GM21717 (cell line): Measurements from ENCODE around the gene ZNF770.
"Not testable (repeated sequence)": the region's sequence is repeated elsewhere in the genome, so short reads cannot be mapped to it uniquely, and the experiment has no call there.

Experiments
- ATAC-seq: cut with Tn5 transposase; IDR thresholded peaks from one replicate; pipeline ENCODE4 v1.9.1; 2021; ENCODE audit warnings: mild to moderate bottlenecking, moderate library complexity; ENCODE audit not compliant: unreplicated experiment

ZNF770 gene

GRCh38 chr15:34984889-34985630, 3.0 kb downstream of the ZNF770 start:
- no peak for ATAC-seq

DNA sequence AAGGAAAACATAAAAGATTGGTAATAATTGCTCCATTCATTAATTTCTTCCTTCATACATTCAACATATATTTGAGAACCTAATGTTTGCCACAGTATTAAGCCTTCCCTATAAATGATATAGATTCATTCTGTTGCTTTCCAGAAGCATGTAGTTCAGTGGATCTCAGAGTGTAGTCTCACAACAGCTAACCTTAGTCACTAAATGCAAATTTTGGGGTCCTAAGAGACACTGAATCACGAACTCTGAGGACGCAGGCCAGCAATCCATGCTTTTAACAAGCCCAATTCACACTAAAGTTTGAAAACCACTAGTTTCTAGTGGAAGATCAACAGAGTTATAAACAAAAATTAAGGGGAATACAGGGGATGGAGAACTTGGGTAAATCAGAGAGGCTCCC, 11.3 kb downstream of the ZNF770 start:
- ATAC-seq, result no peak

DNA sequence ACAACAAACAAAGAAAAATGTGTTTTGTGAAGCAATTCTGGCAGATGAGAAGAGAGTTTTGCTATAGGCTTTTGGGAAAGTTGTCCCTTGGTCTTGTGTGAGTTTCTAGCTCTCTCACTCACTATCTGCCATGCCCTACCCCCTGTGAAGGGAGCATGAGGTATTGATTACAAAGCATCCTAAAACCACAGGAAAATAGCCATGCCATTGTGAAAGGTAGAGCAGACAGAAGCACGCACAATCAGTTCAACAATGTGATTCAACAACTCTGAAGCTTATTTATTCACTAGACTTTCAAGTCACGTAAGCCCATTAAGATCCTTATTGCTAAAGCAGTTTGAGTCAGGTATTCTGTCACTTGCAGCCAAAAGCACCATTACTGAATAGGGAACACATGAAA, 12.0 kb downstream of the ZNF770 start:
- ATAC-seq, result no peak

GRCh38 chr15:34973512-34973911, 14.6 kb downstream of the ZNF770 start:
- ATAC-seq, result no peak

- not testable (repeated sequence) for ATAC-seq
Measured at GRCh38 chr15:34970098-34970643, 17.9 kb downstream of the ZNF770 start.

GRCh38 chr15:34969340-34970097, 18.6 kb downstream of the ZNF770 start, which contains the start of gene AQR:
Gene AQR (minus strand): TSS chr15:34969742. CDS start chr15:34969613, 129 bp downstream.
- peak; percentile 99 for ATAC-seq

DNA sequence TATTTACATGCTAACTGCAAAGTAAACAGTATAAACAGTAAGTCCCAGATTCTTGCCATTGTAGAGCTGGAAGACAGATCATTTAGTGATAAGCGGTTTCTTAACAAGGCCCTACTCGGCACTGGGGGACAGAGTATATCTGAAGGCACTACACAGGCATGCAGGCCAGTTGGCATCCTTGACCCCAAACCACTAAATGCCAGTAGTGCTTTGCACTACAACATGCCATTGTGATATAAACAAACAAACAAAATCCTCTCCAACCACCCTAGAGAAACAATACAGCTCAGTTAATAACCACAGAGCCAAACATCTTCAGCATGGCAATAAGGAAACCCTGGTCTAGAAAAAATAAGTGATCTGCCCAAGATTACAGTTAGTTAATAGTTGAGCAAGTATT, 23.8 kb downstream of the ZNF770 start:
- no peak for ATAC-seq

GRCh38 chr15:34953851-34954250, 34.2 kb downstream of the ZNF770 start:
- no peak for ATAC-seq

DNA sequence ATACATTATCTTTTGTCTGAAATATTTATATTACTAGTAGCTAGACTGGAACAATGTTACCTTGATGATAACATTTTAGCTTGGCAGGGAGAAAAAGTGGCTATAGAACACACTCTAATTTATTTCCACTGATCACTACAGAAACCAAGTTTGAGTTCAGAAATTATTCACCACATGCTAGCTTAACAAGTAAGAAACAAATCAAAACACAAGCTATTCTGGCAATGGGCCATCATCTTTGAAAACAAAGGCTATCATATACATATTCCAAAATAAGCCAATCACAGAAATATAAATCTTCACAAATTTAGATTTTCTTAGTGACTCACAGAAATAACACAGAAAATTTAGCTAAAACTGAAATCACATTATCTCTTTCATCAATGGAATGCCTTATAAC, 35.6 kb downstream of the ZNF770 start:
- no peak for ATAC-seq

DNA sequence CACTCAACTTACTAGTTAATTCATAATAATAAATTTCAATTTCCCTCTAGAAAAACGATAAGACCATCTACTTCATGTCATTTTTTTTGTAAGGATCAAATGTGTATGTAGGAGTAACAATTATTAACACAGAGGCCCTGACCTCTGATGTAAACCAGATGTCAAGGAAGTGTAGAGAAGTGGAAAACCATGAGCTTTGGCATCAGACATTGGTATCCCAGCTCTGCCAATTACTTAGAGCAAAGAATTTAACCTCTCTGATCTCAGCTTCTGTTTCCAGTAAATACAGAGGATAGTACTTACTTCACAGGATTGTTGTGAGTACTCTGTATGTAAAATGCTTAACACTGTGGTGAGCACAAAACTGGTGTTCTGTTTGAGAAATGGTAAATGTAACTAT, 36.1 kb downstream of the ZNF770 start:
- no peak for ATAC-seq

GRCh38 chr15:34944936-34945335, 43.2 kb downstream of the ZNF770 start:
- no peak for ATAC-seq

- no peak for ATAC-seq
Measured at GRCh38 chr15:34943711-34944110, 44.4 kb downstream of the ZNF770 start.

DNA sequence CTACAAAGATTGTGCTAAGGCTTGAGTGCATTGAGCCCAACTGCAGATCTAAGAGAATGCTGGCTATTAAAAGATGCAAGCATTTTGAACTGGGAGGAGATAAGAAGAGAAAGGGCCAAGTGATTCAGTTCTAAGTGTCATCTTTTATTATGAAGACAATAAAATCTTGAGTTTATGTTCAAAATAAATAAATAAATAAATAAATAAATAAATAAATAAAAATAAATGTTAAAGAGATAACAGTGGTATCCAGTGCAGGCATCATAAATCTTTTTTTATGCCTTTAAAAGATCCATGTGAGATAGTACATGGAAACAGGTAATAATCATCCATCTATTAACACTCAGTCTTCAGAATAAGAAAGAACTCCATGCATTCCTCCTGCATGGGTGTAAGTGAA, 44.8 kb downstream of the ZNF770 start:
- ATAC-seq, result not testable (repeated sequence)

DNA sequence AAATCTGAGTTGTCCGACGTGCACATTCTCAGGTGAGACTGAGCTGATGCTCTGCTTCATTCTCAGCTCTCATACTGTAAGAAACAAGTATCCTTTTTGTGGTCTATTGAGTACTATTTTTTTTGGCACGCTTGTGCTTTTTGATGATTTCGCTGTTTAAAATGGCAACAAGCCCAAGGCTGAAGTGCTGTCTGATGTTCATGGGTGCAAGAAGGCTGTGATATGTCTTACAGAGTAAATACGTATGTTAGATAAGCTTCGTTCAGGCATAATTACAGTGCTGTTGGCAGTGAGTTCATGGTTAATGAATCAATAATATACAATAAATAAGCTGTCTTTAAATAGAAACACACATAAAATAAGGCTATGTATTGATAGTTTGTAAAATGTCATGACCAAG, 45.7 kb downstream of the ZNF770 start:
- no peak for ATAC-seq

- no peak for ATAC-seq
Measured at GRCh38 chr15:34941831-34942230, 46.3 kb downstream of the ZNF770 start.

DNA sequence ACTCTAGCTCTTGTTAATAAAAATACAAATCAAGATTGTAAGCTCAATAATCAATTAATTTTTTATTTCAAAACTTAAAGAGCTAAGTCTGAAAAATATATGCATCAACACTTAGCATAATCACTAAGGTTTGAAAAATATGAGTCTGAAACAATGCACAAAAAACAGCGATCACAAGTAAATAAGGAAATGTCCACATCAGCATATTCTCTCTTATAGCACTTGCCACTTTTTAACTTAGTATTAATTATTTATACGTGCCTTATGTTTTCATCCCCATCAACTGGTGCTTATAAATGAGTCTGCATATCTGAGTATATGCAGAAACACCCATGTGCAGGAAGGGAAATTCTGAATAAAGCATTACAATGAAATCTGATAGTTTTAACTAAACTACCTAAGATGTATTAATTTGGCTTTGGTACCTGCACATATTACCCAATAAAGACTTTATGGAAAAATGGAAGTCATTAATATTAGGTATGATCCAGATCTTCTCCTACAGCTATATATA, 46.8 kb downstream of the ZNF770 start:
- ATAC-seq, result no peak

GRCh38 chr15:34933432-34933975, 54.6 kb downstream of the ZNF770 start:
- ATAC-seq, result no peak

DNA sequence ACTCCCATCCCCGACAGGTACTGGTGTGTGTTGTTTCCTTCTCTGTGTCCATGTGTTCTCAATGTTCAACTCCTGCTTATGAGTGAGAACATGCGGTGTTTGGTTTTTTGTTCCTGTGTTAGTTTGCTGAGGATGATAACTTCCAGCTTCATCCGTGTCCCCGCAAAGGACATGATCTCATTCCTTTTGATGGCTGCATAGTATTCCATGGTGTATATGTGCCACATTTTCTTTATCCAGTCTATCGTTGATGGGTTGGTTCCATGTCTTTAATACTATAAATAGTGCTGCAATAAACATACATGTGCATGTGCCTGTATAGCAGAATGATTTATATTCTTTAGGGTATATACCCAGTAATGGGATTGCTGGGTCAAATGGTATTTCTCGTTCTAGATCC, 59.7 kb downstream of the ZNF770 start:
- not testable (repeated sequence) for ATAC-seq
